ENCODE data around the gene C1orf198. TPM values are rescaled to one million over a fixed set of nuclear protein-coding genes. Genes with fewer than 3 reads are reported as not detected.

Gene C1orf198
- polyA plus RNA-seq, 1 donor (not counting 4 experiments of a cell fraction or from before 2014, with no cell fraction given) = 6.8 TPM

- H3K27ac ChIP-seq (ENCODE audit: control insufficient read depth, insufficient read depth, low read length) = no peak overlapping the region
- H4K20me1 ChIP-seq (ENCODE audit: control insufficient read depth, extremely low read depth, insufficient read depth, low read length) = no peaks in the 10 kb centered on the region
- no peak overlapping the region for H2AFZ ChIP-seq (ENCODE audit: control insufficient read depth, low read length)
- no peaks in the 10 kb centered on the region for H3K9me3 ChIP-seq (ENCODE audit: control insufficient read depth, low read depth, low read length)
- H3K4me3 ChIP-seq (ENCODE audit: control insufficient read depth in 2 of 3, extremely low read depth in 1 of 3, insufficient read depth in 2 of 3, low read depth in 1 of 3, low read length in 3 of 3) = no peak overlapping the region
- no peaks in the 10 kb centered on the region for H3K36me3 ChIP-seq (ENCODE audit: control insufficient read depth in 2 of 2, extremely low read depth in 1 of 2, insufficient read depth in 2 of 2, low read length in 2 of 2)
- no peaks in the 10 kb centered on the region for H3K79me2 ChIP-seq (ENCODE audit: control insufficient read depth, insufficient read depth, low read length)
- H3K9me1 ChIP-seq (ENCODE audit: control insufficient read depth, extremely low read depth, insufficient read depth, low read length) = no peaks in the 10 kb centered on the region
- FAIRE-seq (no peak), DNase-seq (ENCODE audit: low read depth, low spot score) (no peak)
- H3K4me2 ChIP-seq (ENCODE audit: control insufficient read depth, extremely low read depth, insufficient read depth, low read depth, low read length) = no peak overlapping the region
- H3K27me3 ChIP-seq (ENCODE audit: control insufficient read depth, extremely low read depth, insufficient read depth, low read length) = peaks cover 3% of the 10 kb centered on the region
- no peak overlapping the region for H3K9ac ChIP-seq (ENCODE audit: control insufficient read depth, extremely low read depth, insufficient read depth, low read length)
- H3K4me1 ChIP-seq (ENCODE audit: control insufficient read depth, extremely low read depth, insufficient read depth, low read length) = no peaks in the 10 kb centered on the region
- dilution Hi-C loops (cut with MboI; ENCODE audit: extremely low pct_ligation_motif_present, low sequenced_read_pairs) = no loop called here
- TF ChIP-seq, protein P1, sequence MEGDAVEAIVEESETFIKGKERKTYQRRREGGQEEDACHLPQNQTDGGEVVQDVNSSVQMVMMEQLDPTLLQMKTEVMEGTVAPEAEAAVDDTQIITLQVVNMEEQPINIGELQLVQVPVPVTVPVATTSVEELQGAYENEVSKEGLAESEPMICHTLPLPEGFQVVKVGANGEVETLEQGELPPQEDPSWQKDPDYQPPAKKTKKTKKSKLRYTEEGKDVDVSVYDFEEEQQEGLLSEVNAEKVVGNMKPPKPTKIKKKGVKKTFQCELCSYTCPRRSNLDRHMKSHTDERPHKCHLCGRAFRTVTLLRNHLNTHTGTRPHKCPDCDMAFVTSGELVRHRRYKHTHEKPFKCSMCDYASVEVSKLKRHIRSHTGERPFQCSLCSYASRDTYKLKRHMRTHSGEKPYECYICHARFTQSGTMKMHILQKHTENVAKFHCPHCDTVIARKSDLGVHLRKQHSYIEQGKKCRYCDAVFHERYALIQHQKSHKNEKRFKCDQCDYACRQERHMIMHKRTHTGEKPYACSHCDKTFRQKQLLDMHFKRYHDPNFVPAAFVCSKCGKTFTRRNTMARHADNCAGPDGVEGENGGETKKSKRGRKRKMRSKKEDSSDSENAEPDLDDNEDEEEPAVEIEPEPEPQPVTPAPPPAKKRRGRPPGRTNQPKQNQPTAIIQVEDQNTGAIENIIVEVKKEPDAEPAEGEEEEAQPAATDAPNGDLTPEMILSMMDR (optimal IDR thresholded peaks at IDR 0.05 in 1 of 3, IDR thresholded peaks at IDR 0.05 in 1 of 3, conservative IDR thresholded peaks at IDR 0.05 in 1 of 3; ENCODE audit: extremely low read depth in 1 of 3, insufficient read depth in 2 of 3, low read length in 3 of 3) = no peak
- TF ChIP-seq EZH2 (IDR thresholded peaks at IDR 0.05; ENCODE audit: low read length) = no peak
These were observed 52.3 kb downstream of the C1orf198 start for GRCh38 chr1:230816018-230816417.

- peaks cover 3% of the 10 kb centered on the region for H3K27me3 ChIP-seq (ENCODE audit: control insufficient read depth, extremely low read depth, insufficient read depth, low read length)
- H2AFZ ChIP-seq (ENCODE audit: control insufficient read depth, low read length) = no peak overlapping the region
- no peak overlapping the region for H3K4me3 ChIP-seq (ENCODE audit: control insufficient read depth in 2 of 3, extremely low read depth in 1 of 3, insufficient read depth in 2 of 3, low read depth in 1 of 3, low read length in 3 of 3)
- no peak overlapping the region for H3K27ac ChIP-seq (ENCODE audit: control insufficient read depth, insufficient read depth, low read length)
- no peak overlapping the region for H3K9ac ChIP-seq (ENCODE audit: control insufficient read depth, extremely low read depth, insufficient read depth, low read length)
- H3K36me3 ChIP-seq (ENCODE audit: control insufficient read depth in 2 of 2, extremely low read depth in 1 of 2, insufficient read depth in 2 of 2, low read length in 2 of 2) = no peaks in the 10 kb centered on the region
- no peaks in the 10 kb centered on the region for H3K9me3 ChIP-seq (ENCODE audit: control insufficient read depth, low read depth, low read length)
- TF ChIP-seq, protein P1 (optimal IDR thresholded peaks at IDR 0.05 in 1 of 3, IDR thresholded peaks at IDR 0.05 in 1 of 3, conservative IDR thresholded peaks at IDR 0.05 in 1 of 3; ENCODE audit: extremely low read depth in 1 of 3, insufficient read depth in 2 of 3, low read length in 3 of 3) = no peak
- no peak for TF ChIP-seq EZH2 (IDR thresholded peaks at IDR 0.05; ENCODE audit: low read length)
- no peaks in the 10 kb centered on the region for H3K79me2 ChIP-seq (ENCODE audit: control insufficient read depth, insufficient read depth, low read length)
- no peak overlapping the region for H3K4me2 ChIP-seq (ENCODE audit: control insufficient read depth, extremely low read depth, insufficient read depth, low read depth, low read length)
- no peaks in the 10 kb centered on the region for H3K4me1 ChIP-seq (ENCODE audit: control insufficient read depth, extremely low read depth, insufficient read depth, low read length)
- no peaks in the 10 kb centered on the region for H3K9me1 ChIP-seq (ENCODE audit: control insufficient read depth, extremely low read depth, insufficient read depth, low read length)
- dilution Hi-C loops (cut with MboI; ENCODE audit: extremely low pct_ligation_motif_present, low sequenced_read_pairs) = no loop called here
- no peaks in the 10 kb centered on the region for H4K20me1 ChIP-seq (ENCODE audit: control insufficient read depth, extremely low read depth, insufficient read depth, low read length)
- DNase-seq (ENCODE audit: low read depth, low spot score) = no peak
- FAIRE-seq = no peak
These were observed 53.2 kb downstream of the C1orf198 start for GRCh38 chr1:230814949-230815692.

Data from keratinocyte (primary cell).